ENCODE data around the gene RHPN2. TPM values are rescaled to one million over a fixed set of nuclear protein-coding genes. Genes with fewer than 3 reads are reported as not detected.

The RHPN2 gene
- total and polyA plus RNA-seq, 2 of the 13 experiments (the other 11 are each of a cell fraction or from before 2014, with no cell fraction given): 20.3 to 48.0 TPM

DNA sequence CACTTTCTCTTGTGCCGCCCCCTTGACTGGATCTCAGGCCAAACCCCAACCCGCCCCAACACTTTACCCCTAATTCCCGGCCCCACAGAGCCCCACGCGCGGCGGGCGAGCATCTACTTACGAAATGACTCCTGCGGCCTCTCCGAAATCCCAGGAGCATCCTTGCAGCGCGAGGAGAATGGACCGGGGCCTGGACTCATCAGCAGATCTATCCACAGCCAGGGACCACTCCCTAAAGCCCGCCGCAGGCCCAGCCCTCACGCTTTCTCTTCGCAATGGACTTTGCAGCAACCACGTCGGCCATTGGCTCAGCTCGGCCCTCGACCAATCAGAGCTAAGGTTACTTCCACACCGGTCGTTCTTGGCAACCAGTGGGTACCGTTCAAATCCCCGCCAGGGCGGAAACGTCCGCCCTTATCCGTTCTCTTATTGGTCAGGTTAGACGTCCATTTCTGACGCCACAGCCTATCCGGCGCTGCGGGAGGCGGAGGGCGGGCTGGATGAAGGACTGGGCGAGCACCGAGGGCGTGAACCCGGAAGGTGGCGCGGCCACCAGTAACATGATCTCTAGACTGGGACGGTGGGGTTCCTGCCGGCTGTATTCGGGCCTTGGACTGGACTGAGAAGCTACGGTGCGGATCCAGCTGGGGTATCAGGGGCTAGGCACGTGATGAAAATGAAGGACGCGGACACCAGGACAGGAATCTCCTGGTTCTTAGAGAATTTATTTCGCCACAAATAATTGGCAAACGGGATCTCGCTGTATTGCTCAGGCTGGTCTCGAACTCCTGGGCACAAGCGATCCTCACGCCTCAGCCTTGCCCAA is 92.8 kb downstream of the RHPN2 start, which contains the start of the genes CEP89 and FAAP24 (continued):
- TF ChIP-seq AKAP8 (CRISPR knock-in tag; IDR thresholded peaks at IDR 0.05) (no peak), NFKB2 (CRISPR knock-in tag; IDR thresholded peaks at IDR 0.05; ENCODE audit: borderline replicate concordance) (0 out of 2 replicates have a peak, but pooled peaks have one; percentile 47), ELF4 (CRISPR knock-in tag; IDR thresholded peaks at IDR 0.05; ENCODE audit: borderline replicate concordance) (peak; percentile 96), EHMT2 (IDR thresholded peaks at IDR 0.05; ENCODE audit: borderline replicate concordance, low read depth, low read length) (no peak), MATR3 (CRISPR knock-in tag; IDR thresholded peaks at IDR 0.05) (no peak), ZKSCAN1 (IDR thresholded peaks at IDR 0.05; ENCODE audit: low read length) (no peak; the same call in 1 of the 2 replicates), ZNF414 (CRISPR knock-in tag; IDR thresholded peaks at IDR 0.05) (peak; percentile 57; the same call in 1 of the 2 replicates), KDM4B (CRISPR knock-in tag; IDR thresholded peaks at IDR 0.05) (no peak), ZNF674 (CRISPR knock-in tag; IDR thresholded peaks at IDR 0.05; ENCODE audit: low read depth) (no peak), NR2F1 (CRISPR knock-in tag; IDR thresholded peaks at IDR 0.05) (peak; percentile 34 to 58; a peak in 3 of 4 replicates), NCOA5 (CRISPR knock-in tag; IDR thresholded peaks at IDR 0.05) (no peak), ZNF703 (CRISPR knock-in tag; IDR thresholded peaks at IDR 0.05; ENCODE audit: borderline replicate concordance) (no peak), ZNF501 (CRISPR knock-in tag; IDR thresholded peaks at IDR 0.05) (peak; percentile 90), PLRG1 (conservative IDR thresholded peaks at IDR 0.05) (no peak), JUN (CRISPR knock-in tag; IDR thresholded peaks at IDR 0.05) (no peak), GFI1 (CRISPR knock-in tag; IDR thresholded peaks at IDR 0.05; ENCODE audit: borderline replicate concordance) (no peak), ZNF260 (CRISPR knock-in tag; IDR thresholded peaks at IDR 0.05; ENCODE audit: borderline replicate concordance, low read depth) (no peak), ZFX (CRISPR knock-in tag; IDR thresholded peaks at IDR 0.05; ENCODE audit: low read depth) (peak; percentile 98), NPAS2 (CRISPR knock-in tag; IDR thresholded peaks at IDR 0.05; ENCODE audit: borderline replicate concordance) (no peak), ZGPAT (CRISPR knock-in tag; IDR thresholded peaks at IDR 0.05) (peak; percentile 72)
- TF ChIP-seq, protein P1, sequence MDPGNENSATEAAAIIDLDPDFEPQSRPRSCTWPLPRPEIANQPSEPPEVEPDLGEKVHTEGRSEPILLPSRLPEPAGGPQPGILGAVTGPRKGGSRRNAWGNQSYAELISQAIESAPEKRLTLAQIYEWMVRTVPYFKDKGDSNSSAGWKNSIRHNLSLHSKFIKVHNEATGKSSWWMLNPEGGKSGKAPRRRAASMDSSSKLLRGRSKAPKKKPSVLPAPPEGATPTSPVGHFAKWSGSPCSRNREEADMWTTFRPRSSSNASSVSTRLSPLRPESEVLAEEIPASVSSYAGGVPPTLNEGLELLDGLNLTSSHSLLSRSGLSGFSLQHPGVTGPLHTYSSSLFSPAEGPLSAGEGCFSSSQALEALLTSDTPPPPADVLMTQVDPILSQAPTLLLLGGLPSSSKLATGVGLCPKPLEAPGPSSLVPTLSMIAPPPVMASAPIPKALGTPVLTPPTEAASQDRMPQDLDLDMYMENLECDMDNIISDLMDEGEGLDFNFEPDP (CRISPR knock-in tag; conservative IDR thresholded peaks at IDR 0.05): no peak
- TF ChIP-seq, protein P2, sequence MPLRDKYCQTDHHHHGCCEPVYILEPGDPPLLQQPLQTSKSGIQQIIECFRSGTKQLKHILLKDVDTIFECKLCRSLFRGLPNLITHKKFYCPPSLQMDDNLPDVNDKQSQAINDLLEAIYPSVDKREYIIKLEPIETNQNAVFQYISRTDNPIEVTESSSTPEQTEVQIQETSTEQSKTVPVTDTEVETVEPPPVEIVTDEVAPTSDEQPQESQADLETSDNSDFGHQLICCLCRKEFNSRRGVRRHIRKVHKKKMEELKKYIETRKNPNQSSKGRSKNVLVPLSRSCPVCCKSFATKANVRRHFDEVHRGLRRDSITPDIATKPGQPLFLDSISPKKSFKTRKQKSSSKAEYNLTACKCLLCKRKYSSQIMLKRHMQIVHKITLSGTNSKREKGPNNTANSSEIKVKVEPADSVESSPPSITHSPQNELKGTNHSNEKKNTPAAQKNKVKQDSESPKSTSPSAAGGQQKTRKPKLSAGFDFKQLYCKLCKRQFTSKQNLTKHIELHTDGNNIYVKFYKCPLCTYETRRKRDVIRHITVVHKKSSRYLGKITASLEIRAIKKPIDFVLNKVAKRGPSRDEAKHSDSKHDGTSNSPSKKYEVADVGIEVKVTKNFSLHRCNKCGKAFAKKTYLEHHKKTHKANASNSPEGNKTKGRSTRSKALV (CRISPR knock-in tag; IDR thresholded peaks at IDR 0.05): no peak
- TF ChIP-seq, protein P3, sequence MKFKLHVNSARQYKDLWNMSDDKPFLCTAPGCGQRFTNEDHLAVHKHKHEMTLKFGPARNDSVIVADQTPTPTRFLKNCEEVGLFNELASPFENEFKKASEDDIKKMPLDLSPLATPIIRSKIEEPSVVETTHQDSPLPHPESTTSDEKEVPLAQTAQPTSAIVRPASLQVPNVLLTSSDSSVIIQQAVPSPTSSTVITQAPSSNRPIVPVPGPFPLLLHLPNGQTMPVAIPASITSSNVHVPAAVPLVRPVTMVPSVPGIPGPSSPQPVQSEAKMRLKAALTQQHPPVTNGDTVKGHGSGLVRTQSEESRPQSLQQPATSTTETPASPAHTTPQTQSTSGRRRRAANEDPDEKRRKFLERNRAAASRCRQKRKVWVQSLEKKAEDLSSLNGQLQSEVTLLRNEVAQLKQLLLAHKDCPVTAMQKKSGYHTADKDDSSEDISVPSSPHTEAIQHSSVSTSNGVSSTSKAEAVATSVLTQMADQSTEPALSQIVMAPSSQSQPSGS (CRISPR knock-in tag; IDR thresholded peaks at IDR 0.05): peak; percentile 34; the same call in 1 of the 2 replicates

Measured in HepG2 (cell line).